ENCODE results near the gene NCCRP1.

NCCRP1 gene

DNA sequence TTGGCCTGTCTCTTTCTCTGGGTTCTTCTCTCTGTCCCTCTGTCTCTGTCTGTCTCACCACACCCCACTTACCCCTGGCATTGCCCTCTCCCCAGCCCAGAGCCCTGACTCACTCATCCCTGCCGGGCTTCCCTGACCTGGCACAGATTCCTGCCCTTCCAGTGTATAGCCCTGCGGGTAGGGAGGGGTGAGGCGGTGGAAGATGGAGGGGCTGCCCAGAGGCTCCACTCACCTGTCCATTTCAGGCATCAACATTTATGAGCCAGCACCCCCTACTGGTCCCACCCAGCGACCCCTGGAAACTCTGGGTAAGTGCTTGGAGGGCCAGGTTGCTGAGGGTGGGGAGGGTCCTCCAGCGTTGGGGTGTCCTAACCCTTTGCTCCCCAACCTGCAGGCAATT, 1.0 kb downstream of the NCCRP1 start:
- in situ Hi-C loops (cut with HindIII; ENCODE audit: low sequenced_read_pairs), result no loop called here
- no peak overlapping the region for H3K4me3 ChIP-seq (ENCODE audit: low read depth, low read length)
- TF ChIP-seq, protein P1, sequence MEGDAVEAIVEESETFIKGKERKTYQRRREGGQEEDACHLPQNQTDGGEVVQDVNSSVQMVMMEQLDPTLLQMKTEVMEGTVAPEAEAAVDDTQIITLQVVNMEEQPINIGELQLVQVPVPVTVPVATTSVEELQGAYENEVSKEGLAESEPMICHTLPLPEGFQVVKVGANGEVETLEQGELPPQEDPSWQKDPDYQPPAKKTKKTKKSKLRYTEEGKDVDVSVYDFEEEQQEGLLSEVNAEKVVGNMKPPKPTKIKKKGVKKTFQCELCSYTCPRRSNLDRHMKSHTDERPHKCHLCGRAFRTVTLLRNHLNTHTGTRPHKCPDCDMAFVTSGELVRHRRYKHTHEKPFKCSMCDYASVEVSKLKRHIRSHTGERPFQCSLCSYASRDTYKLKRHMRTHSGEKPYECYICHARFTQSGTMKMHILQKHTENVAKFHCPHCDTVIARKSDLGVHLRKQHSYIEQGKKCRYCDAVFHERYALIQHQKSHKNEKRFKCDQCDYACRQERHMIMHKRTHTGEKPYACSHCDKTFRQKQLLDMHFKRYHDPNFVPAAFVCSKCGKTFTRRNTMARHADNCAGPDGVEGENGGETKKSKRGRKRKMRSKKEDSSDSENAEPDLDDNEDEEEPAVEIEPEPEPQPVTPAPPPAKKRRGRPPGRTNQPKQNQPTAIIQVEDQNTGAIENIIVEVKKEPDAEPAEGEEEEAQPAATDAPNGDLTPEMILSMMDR (IDR thresholded peaks at IDR 0.05; ENCODE audit: low read depth, low read length), result no peak
- DNase-seq (ENCODE audit: low read depth, low spot score), result no peak

DNA sequence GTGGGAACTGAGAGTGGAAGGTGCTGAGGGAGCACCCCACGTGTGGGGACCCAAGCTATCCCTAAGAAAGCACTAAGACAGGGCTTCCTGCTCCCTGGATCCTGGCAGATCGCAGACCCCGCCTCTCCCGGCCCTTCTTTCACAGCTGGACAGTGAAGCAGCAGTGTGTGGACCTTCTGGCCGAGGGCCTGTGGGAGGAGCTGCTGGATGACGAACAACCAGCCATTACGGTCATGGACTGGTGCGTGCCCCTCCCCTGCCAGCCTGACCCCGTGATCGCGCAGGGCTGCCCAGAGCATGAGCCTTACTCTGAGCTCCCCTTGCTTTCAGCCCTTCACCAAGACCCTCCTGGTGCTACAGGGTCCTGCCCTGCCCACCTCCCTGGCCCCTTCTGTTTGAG, 2.3 kb downstream of the NCCRP1 start:
- DNase-seq (ENCODE audit: low read depth, low spot score), result peak; percentile 17
- no peak overlapping the region for H3K4me3 ChIP-seq (ENCODE audit: low read depth, low read length)
- in situ Hi-C loops (cut with HindIII; ENCODE audit: low sequenced_read_pairs), result no loop called here
- TF ChIP-seq, protein P1 (IDR thresholded peaks at IDR 0.05; ENCODE audit: low read depth, low read length), result no peak

DNA sequence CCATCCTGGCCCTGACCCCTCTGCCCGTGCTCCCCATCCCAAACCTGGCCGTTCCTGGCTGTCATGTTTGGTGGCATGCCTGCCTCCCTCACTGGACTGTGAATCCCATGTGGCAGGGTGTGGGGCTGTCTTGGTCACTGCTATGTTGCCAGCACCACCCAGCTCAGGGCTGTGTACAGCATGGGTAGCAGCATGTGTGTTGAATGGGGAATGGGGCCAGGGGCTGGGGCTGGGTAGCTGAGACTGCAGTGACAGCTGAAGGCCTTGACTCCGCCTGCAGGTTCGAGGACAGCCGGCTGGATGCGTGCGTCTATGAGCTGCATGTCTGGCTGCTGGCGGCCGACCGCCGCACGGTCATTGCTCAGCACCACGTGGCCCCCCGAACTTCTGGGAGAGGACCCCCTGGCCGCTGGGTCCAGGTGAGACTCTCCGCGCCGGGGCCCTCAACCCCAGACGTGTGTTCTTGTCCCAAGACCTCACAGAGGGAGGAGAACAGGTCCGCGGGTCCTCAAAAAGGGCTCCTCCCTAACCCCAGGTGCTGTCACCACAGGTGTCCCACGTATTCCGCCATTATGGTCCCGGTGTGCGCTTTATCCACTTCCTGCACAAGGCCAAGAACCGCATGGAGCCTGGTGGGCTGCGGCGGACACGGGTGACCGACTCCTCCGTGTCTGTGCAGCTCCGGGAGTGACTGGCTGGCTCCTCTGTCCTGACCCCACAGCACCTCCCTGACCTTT, 3.5 kb downstream of the NCCRP1 start:
- in situ Hi-C loops (cut with HindIII; ENCODE audit: low sequenced_read_pairs), result no loop called here
- DNase-seq (ENCODE audit: low read depth, low spot score), result no peak
- H3K4me3 ChIP-seq (ENCODE audit: low read depth, low read length), result no peak overlapping the region
- TF ChIP-seq, protein P1 (IDR thresholded peaks at IDR 0.05; ENCODE audit: low read depth, low read length), result no peak

DNA sequence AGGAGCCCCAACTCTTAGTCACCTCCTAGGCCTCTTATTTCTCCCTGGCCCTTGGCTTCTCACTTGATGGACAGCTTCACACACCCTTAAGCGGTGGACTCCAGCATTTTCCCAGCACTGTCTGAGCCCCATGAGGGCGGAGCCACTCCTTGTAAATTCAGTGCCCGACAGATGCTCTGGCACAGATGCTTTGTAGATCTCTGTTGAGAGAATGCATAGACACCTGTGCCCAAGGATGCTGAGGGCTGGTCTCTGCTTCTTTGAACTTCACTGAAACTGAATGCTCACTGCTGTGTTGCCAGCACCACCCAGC, 4.0 kb downstream of the NCCRP1 start:
- no peak overlapping the region for H3K4me3 ChIP-seq (ENCODE audit: low read depth, low read length)
- in situ Hi-C loops (cut with HindIII; ENCODE audit: low sequenced_read_pairs), result no loop called here
- TF ChIP-seq, protein P1 (IDR thresholded peaks at IDR 0.05; ENCODE audit: low read depth, low read length), result no peak
- DNase-seq (ENCODE audit: low read depth, low spot score), result no peak

DNA sequence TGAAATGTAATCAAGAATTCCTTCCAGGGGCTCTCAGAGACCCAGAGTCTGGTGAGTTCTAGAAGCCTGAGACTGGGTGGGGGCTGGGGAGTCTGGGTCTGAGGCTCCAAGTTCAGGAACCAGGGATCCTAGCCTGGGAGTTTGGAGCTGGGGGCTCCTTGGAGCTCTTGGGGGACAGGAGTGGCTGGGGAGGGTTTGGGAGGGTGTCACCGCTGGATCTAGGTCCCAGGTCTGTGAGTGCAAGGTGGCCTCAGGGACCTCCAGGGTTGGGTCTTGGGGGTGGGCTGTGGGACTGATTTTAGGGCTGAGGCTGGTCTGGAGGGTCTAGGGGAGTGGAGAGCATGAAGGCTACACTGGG, 6.2 kb downstream of the NCCRP1 start:
- no peak overlapping the region for H3K4me3 ChIP-seq (ENCODE audit: low read depth, low read length)
- DNase-seq (ENCODE audit: low read depth, low spot score), result no peak
- TF ChIP-seq, protein P1 (IDR thresholded peaks at IDR 0.05; ENCODE audit: low read depth, low read length), result no peak
- in situ Hi-C loops (cut with HindIII; ENCODE audit: low sequenced_read_pairs), result no loop called here

DNA sequence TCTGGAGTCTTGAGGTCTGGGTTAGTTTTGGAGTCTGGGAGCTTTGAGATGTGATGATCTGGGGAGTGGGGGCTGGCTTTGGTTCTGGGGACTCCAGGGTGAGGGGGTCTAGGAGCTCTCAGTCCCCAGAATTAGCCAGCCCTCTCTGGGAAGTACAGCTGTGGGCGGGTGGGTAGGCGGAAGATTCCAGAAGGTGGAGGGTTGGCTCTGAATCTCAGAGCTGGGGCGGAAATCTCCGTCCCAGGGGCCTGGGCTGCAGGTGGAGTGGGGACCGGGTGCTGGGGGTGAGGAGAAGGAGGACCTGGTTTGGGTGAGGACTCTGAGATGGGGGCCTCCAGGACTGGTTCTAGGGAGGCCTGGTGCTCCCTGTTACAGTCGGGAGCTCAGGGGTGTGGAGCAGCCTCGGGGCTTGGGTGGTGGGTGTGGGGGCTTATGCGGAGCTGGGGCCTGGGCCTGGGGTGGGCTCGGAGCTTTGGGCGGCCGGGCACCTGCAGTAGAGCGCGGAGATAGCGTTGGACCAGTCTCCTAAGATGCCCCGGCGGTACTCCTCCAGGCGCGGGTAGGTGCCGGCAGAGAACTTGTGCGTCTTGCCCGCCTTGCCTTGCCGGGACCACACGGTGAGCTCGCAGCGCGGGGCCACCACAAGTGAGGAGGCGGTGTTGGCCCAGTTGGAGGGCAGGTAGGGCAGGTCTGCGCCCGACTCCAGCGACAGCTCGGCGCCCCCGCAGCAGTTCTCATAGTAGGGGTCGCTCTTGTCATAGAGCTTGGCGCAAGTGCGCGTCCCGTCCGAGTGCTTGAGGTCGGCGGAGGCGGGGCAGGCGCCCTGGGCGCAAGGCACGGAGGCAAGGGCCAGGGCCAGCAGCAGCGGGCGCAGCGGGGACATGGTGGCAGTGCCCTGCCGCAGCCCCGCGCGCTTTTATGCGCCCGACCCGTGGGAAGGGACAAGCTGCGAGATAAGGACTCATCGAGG, 6.9 kb downstream of the NCCRP1 start, which contains the start of gene SYCN:
Gene SYCN (minus strand): TSS at position 892 of the 970 bp plus-strand sequence. CDS start 9 bp downstream, at position 883.
- in situ Hi-C loops (cut with HindIII; ENCODE audit: low sequenced_read_pairs), result no loop called here
- no peak within 1 kb of the TSS for H3K4me3 ChIP-seq (ENCODE audit: low read depth, low read length)
- DNase-seq (ENCODE audit: low read depth, low spot score), result no peak
- TF ChIP-seq, protein P1 (IDR thresholded peaks at IDR 0.05; ENCODE audit: low read depth, low read length), result no peak

Data from astrocyte of the spinal cord (primary cell).